H1 (cell line): ENCODE data around the gene BARHL2. TPM values are rescaled to one million over a fixed set of nuclear protein-coding genes. Genes with fewer than 3 reads are reported as not detected.

Experiments
- CTCF ChIA-PET: fragments of 300-600 bp; sonication (Branson Sonifier 250); formaldehyde crosslinking; loops from one replicate; lab custom pipeline; 2021; ENCODE audit not compliant: partially characterized antibody; lab: Charles Lee
- POLR2A ChIA-PET: fragments of 300-600 bp; sonication (Branson Sonifier 250); formaldehyde crosslinking; loops from one replicate; lab custom pipeline; 2021; ENCODE audit warnings: inconsistent platforms; ENCODE audit not compliant: partially characterized antibody; lab: Charles Lee
- DNase-seq, 2 experiments: peaks; one replicate each; pipeline versions ENCODE4 v3.0.0 to v3.0.0-alpha.2; 2010 to 2022; ENCODE audit warnings: low spot score in 2 of 2, low read depth in 1 of 2, mixed read lengths in 1 of 2
- FAIRE-seq: peaks from 2 replicates; lab custom pipeline; 2011; peaks lifted over from hg19 to GRCh38; lab: Jason Lieb, UNC
- H2AFZ ChIP-seq: 2 replicates; pipeline ENCODE4 v1.8.1; 2012; ENCODE audit warnings: low read length, inconsistent platforms
- H2AK5ac ChIP-seq: 2 replicates; pipeline ENCODE4 v1.6.1; 2013; ENCODE audit warnings: low read depth, low read length
- H2BK120ac ChIP-seq: replicated peaks from 2 replicates; pipeline ENCODE3; 2013; ENCODE audit warnings: low read depth, low read length, inconsistent platforms
- H2BK12ac ChIP-seq: 2 replicates; pipeline ENCODE4 v1.6.1; 2013; ENCODE audit warnings: low read depth, low read length
- H2BK15ac ChIP-seq: 2 replicates; pipeline ENCODE4 v1.6.1; 2013; ENCODE audit warnings: low read length
- H2BK20ac ChIP-seq: 2 replicates; pipeline ENCODE4 v1.6.1; 2013; ENCODE audit warnings: low read length
- H2BK5ac ChIP-seq: 2 replicates; pipeline ENCODE4 v1.6.1; 2013; ENCODE audit warnings: low read depth, low read length
- H3K14ac ChIP-seq: 2 replicates; pipeline ENCODE4 v1.6.1; 2013; ENCODE audit warnings: inconsistent platforms; ENCODE audit not compliant: insufficient read length
- H3K18ac ChIP-seq: 2 replicates; pipeline ENCODE4 v1.6.1; 2013; ENCODE audit warnings: low read length; ENCODE audit errors: extremely low read depth
- H3K23ac ChIP-seq: 2 replicates; pipeline ENCODE4 v1.6.1; 2013; ENCODE audit warnings: inconsistent platforms; ENCODE audit not compliant: insufficient read length
- H3K23me2 ChIP-seq: 2 replicates; pipeline ENCODE4 v1.6.1; 2013; ENCODE audit warnings: low read depth, low read length
- H3K27ac ChIP-seq: 2 replicates; pipeline ENCODE4 v1.6.1; 2011; ENCODE audit warnings: low read depth, low read length, inconsistent platforms
- H3K27me3 ChIP-seq, 4 experiments: replicated peaks in 1 of 4; 1 replicate in 1 of 4; 2 replicates in 3 of 4; pipeline versions ENCODE4 v1.6.1 to v1.8.1; 2011 to 2013; ENCODE audit warnings: low read length in 3 of 4, mild to moderate bottlenecking in 3 of 4, inconsistent platforms in 2 of 4, mixed read lengths in 2 of 4, moderate library complexity in 1 of 4; ENCODE audit not compliant: control insufficient read depth in 3 of 4, insufficient read depth in 3 of 4; ENCODE audit errors: extremely low read depth in 1 of 4
- H3K36me3 ChIP-seq, 4 experiments: 2 replicates each; pipeline versions ENCODE4 v1.6.1 to v1.8.1; 2011 to 2013; ENCODE audit warnings: mild to moderate bottlenecking in 4 of 4, low read length in 3 of 4, moderate library complexity in 2 of 4, control low read depth in 1 of 4, inconsistent platforms in 1 of 4; ENCODE audit not compliant: insufficient read depth in 4 of 4, control insufficient read depth in 2 of 4
- H3K4ac ChIP-seq: replicated peaks from 2 replicates; pipeline ENCODE3; 2013; ENCODE audit warnings: low read length, low read depth, mixed read lengths, inconsistent platforms; ENCODE audit not compliant: insufficient read length
- H3K4me1 ChIP-seq, 4 experiments: replicated peaks in 1 of 4; 1 replicate in 1 of 4; 2 replicates in 3 of 4; pipeline versions ENCODE4 v1.6.1 to v1.8.1; 2011 to 2013; ENCODE audit warnings: low read length in 3 of 4, inconsistent platforms in 2 of 4, mixed read lengths in 1 of 4; ENCODE audit not compliant: insufficient read depth in 4 of 4, control insufficient read depth in 3 of 4
- H3K4me2 ChIP-seq, 2 experiments: 2 replicates each; pipeline versions ENCODE4 v1.6.1 to v1.8.1; 2011 to 2013; ENCODE audit warnings: low read depth in 2 of 2, low read length in 2 of 2, control low read depth in 1 of 2, inconsistent platforms in 1 of 2, mild to moderate bottlenecking in 1 of 2; ENCODE audit not compliant: insufficient read depth in 1 of 2
- H3K4me3 ChIP-seq, 4 experiments: fragments of 200-600, 300-600 bp in 1 of 4; sonication (generic), shearing (Covaris generic), sonication (Bioruptor Twin) in 1 of 4; 2 replicates each; pipeline versions ENCODE4 v1.5.1 to v1.8.1; 2011 to 2016; ENCODE audit warnings: low read length in 4 of 4, low read depth in 3 of 4, control low read depth in 2 of 4, inconsistent platforms in 2 of 4, mild to moderate bottlenecking in 2 of 4, mixed read lengths in 1 of 4, moderate library complexity in 1 of 4; ENCODE audit not compliant: insufficient read depth in 2 of 4; ENCODE audit errors: extremely low read depth in 1 of 4
- H3K56ac ChIP-seq: replicated peaks from 2 replicates; pipeline ENCODE3; 2013; ENCODE audit warnings: low read depth, mild to moderate bottlenecking, mixed read lengths, low read length, inconsistent platforms; ENCODE audit not compliant: insufficient read length
- H3K79me1 ChIP-seq: 2 replicates; pipeline ENCODE4 v1.6.1; 2013; ENCODE audit warnings: low read depth, low read length, control low read depth
- H3K79me2 ChIP-seq, 2 experiments: 2 replicates each; pipeline versions ENCODE4 v1.6.1 to v1.8.1; 2012 to 2013; ENCODE audit warnings: low read length in 2 of 2, mild to moderate bottlenecking in 2 of 2, inconsistent platforms in 1 of 2; ENCODE audit not compliant: insufficient read depth in 2 of 2, control insufficient read depth in 1 of 2
- H3K9ac ChIP-seq, 4 experiments: replicated peaks in 1 of 4; 1 replicate in 1 of 4; 2 replicates in 3 of 4; pipeline versions ENCODE4 v1.6.1 to v1.8.1; 2011 to 2013; ENCODE audit warnings: low read depth in 3 of 4, low read length in 3 of 4, control low read depth in 2 of 4, mild to moderate bottlenecking in 2 of 4, moderate library complexity in 2 of 4, inconsistent platforms in 1 of 4; ENCODE audit errors: extremely low read depth in 1 of 4
- H3K9me3 ChIP-seq, 2 experiments: 2 replicates each; pipeline versions ENCODE4 v1.6.1 to v1.8.1; 2012 to 2013; ENCODE audit warnings: mild to moderate bottlenecking in 2 of 2, moderate library complexity in 2 of 2, control low read depth in 1 of 2, inconsistent platforms in 1 of 2, low read depth in 1 of 2, low read length in 1 of 2, mixed read lengths in 1 of 2; ENCODE audit not compliant: insufficient read depth in 2 of 2
- H4K20me1 ChIP-seq, 2 experiments: replicated peaks in 1 of 2; 2 replicates each; pipeline versions ENCODE3 to v1.8.1; 2011 to 2013; ENCODE audit warnings: inconsistent platforms in 2 of 2, low read length in 2 of 2, mild to moderate bottlenecking in 1 of 2; ENCODE audit not compliant: insufficient read depth in 2 of 2, control insufficient read depth in 1 of 2
- H4K5ac ChIP-seq: 2 replicates; pipeline ENCODE4 v1.6.1; 2013; ENCODE audit warnings: low read length, low read depth, mixed read lengths, inconsistent platforms; ENCODE audit not compliant: insufficient read length
- H4K8ac ChIP-seq: 2 replicates; pipeline ENCODE4 v1.8.0; 2013; ENCODE audit warnings: mild to moderate bottlenecking, moderate library complexity, low read length, inconsistent platforms; ENCODE audit not compliant: insufficient read depth; ENCODE audit errors: extremely low read depth
- H4K91ac ChIP-seq: replicated peaks from 2 replicates; pipeline ENCODE3; 2013; ENCODE audit warnings: low read length, mixed read lengths, inconsistent platforms; ENCODE audit not compliant: insufficient read length
- ASH2L ChIP-seq: fragments of 200-600, 300-600 bp; sonication (generic); IDR thresholded peaks from one replicate; pipeline ENCODE4 v1.7.1; 2017; ENCODE audit warnings: low read length
- CBX8 ChIP-seq: fragments of 300-800, 300-1000 bp; sonication (generic); IDR thresholded peaks from 2 replicates; pipeline ENCODE4 v1.7.1; 2016; ENCODE audit warnings: low read depth, low read length, borderline replicate concordance
- CREB1 ChIP-seq: IDR thresholded peaks from 2 replicates; pipeline ENCODE4 v1.6.1; 2012; ENCODE audit warnings: inconsistent platforms
- CTCF ChIP-seq, 3 experiments: IDR thresholded peaks; 1 replicate in 2 of 3; 2 replicates in 1 of 3; pipeline versions ENCODE4 v1.5.1 to v1.6.1; 2011; ENCODE audit warnings: low read length in 3 of 3, mild to moderate bottlenecking in 3 of 3, inconsistent platforms in 2 of 3, low read depth in 1 of 3, moderate library complexity in 1 of 3; ENCODE audit not compliant: insufficient read depth in 1 of 3; ENCODE audit errors: control extremely low read depth in 1 of 3
- GTF2F1 ChIP-seq: IDR thresholded peaks from 2 replicates; pipeline ENCODE4 v1.6.1; 2012; ENCODE audit warnings: low read depth, low read length, improper control_type of control experiment, borderline replicate concordance
- MAX ChIP-seq: IDR thresholded peaks from 2 replicates; pipeline ENCODE4 v1.6.1; 2012; ENCODE audit warnings: inconsistent platforms
- RFX5 ChIP-seq: IDR thresholded peaks from 2 replicates; pipeline ENCODE4 v1.6.1; 2011; ENCODE audit warnings: low read depth, low read length, improper control_type of control experiment, borderline replicate concordance
- WGBS, 2 experiments: shearing (Covaris generic) in 1 of 2; methylation state at CpG; one replicate each; pipeline versions ENCODE4 v1.1.6 to v1.1.7; 2013 to 2015; ENCODE audit warnings: low lambda C conversion rate in 2 of 2, mixed read lengths in 2 of 2, inconsistent platforms in 1 of 2, low coverage in 1 of 2, missing lambda C conversion rate in 1 of 2; ENCODE audit not compliant: insufficient replicate concordance in 2 of 2, insufficient coverage in 1 of 2, insufficient read length in 1 of 2; ENCODE audit errors: extremely low coverage in 1 of 2, missing lambda C conversion rate in 1 of 2; 5-methylcytosine and 5-hydroxymethylcytosine counted together
- polyA plus RNA-seq, 7 experiments: library from polyadenylated mRNA; depleted of rRNA in 3 of 7; stranded (reverse) in 5 of 7; unstranded in 2 of 7; fragments of >200 nt in 5 of 7; fragments of 200-250 nt in 2 of 7; gene quantifications; 1 replicate in 5 of 7; 2 replicates in 1 of 7; 4 replicates in 1 of 7; pipeline versions ENCODE4 v1.2.1 to v1.2.3, GENCODE V29; 2011 to 2013; ENCODE audit warnings: missing spikeins in 2 of 7, mixed read lengths in 2 of 7
- total RNA-seq: library from RNA; stranded (reverse); fragmentation: NEBNext Ultra II Directional; extraction: Animal tissue kit (Norgen Biotek cat#: 25700); gene quantifications from 2 replicates; pipeline ENCODE4 v1.2.1, GENCODE V29; 2021

Gene BARHL2
- total and polyA plus RNA-seq, 2 of the 8 experiments (the other 6 are each of a cell fraction or from before 2014, with no cell fraction given) = 0.15 TPM; not detected in 1

- Histone ChIP-seq H4K20me1 (peaks cover 25 to 41% of the 10 kb centered on the region in 2 experiments), H3K18ac (no peak overlapping the region), H2AFZ (no peak overlapping the region), H3K36me3 (no peaks in the 10 kb centered on the region), H3K56ac (no peak overlapping the region), H3K14ac (no peak overlapping the region), H3K9ac (no peak overlapping the region), H3K9me3 (no peaks in the 10 kb centered on the region), H2BK15ac (no peak overlapping the region; the same call in 1 of the 2 replicates), H2BK5ac (no peak overlapping the region), H3K27me3 (peaks cover 92 to 100% (median 96%) of the 10 kb centered on the region in 4 experiments), H3K4me3 (peak overlapping the region in 1 of 4 experiments; percentile 38; a peak in 4 of 8 replicates), H2BK120ac (no peak overlapping the region), H4K91ac (no peak overlapping the region), H3K79me2 (no peaks in the 10 kb centered on the region), H3K23me2 (peaks cover 3% of the 10 kb centered on the region; the same call in 1 of the 2 replicates), H4K8ac (no peak overlapping the region; the same call in 1 of the 2 replicates), H4K5ac (no peak overlapping the region), H3K79me1 (no peaks in the 10 kb centered on the region), H3K23ac (no peak overlapping the region), H3K4me1 (peaks cover 15 to 43% (median 25%) of the 10 kb centered on the region in 4 experiments), H2BK20ac (no peak overlapping the region), H3K27ac (no peak overlapping the region), H3K4ac (no peak overlapping the region), H2BK12ac (no peak overlapping the region), H2AK5ac (no peak overlapping the region), H3K4me2 (peak overlapping the region; percentile 49 to 65)
- FAIRE-seq (no peak), DNase-seq (peak in 1 of 2 experiments; percentile 76)
- WGBS, 2 experiments = 1% methylated on average over 40 of the region's 41 CpGs; no CpG with 5 or more reads in 1 of the 2 experiments
- ChIA-PET CTCF (interaction anchor here (0.8 to 8.7 kb wide), 9 partner anchors 9 to 455 kb away, joined by 3 to 122 read pairs (median 4); no protein-coding TSS in a partner anchor), POLR2A (interaction anchor here (0.8 to 1.1 kb wide), 3 partner anchors 9 to 16 kb away, joined by 3 to 4 read pairs (median 3); no protein-coding TSS in a partner anchor)
- TF ChIP-seq CREB1 (0 out of 2 replicates have a peak, but pooled peaks have one; percentile 2), RFX5 (no peak), MAX (peak; percentile 73), CTCF (IDR thresholded peaks at IDR 0.05; ENCODE audit: control extremely low read depth in 1 of 3, insufficient read depth in 1 of 3, low read depth in 1 of 3, low read length in 3 of 3) (no peak), CBX8 (0 out of 2 replicates have a peak, but pooled peaks have one; percentile 2), GTF2F1 (no peak), ASH2L (peak; percentile 48)
Observed at GRCh38 chr1:90710579-90711536, 6.2 kb downstream of the BARHL2 start.
